A549 (cell line): ENCODE measurements around the gene DHRS7C. TPM values are rescaled to one million over a fixed set of nuclear protein-coding genes. Genes with fewer than 3 reads are reported as not detected.

Experiments
- ATAC-seq, 2 experiments: fragments of 200-7000 bp in 1 of 2; fragments of >200 bp in 1 of 2; cut with Nextera tagmentation in 1 of 2; cut with Tn5 transposase in 1 of 2; 3 replicates each; pipeline versions ENCODE4 v1.8.0 to v1.9.1; 2018 to 2020; ENCODE audit warnings: mild to moderate bottlenecking in 1 of 2, moderate library complexity in 1 of 2
- CTCF ChIA-PET: fragments of 300-600 bp; sonication (Branson Sonifier 250); formaldehyde crosslinking; extraction: SDS; loops from one replicate; lab custom pipeline; 2021; ENCODE audit warnings: antibody characterized with exemption, inconsistent platforms; lab: Yijun Ruan, JAX
- POLR2A ChIA-PET: fragments of 350-600 bp; formaldehyde crosslinking; extraction: SDS; loops from one replicate; lab custom pipeline; 2021; ENCODE audit warnings: antibody characterized with exemption, inconsistent platforms; lab: Yijun Ruan, JAX
- DNase-seq, 2 experiments: peaks; one replicate each; pipeline versions ENCODE4 v3.0.0 to v3.0.0-alpha.2; 2011 to 2016; ENCODE audit warnings: low read depth in 1 of 2, low spot score in 1 of 2
- FAIRE-seq: peaks from 2 replicates; lab custom pipeline; 2011; peaks lifted over from hg19 to GRCh38; lab: Jason Lieb, UNC
- H3K27ac ChIP-seq, 2 experiments: fragments of >200 bp; sonication (Bioruptor Twin); formaldehyde crosslinking; 3 replicates each; pipeline ENCODE4 v1.5.1; 2016 to 2017
- H3K4me1 ChIP-seq: fragments of >200 bp; sonication (Bioruptor Twin); formaldehyde crosslinking; 3 replicates; pipeline ENCODE4 v1.6.1; 2016
- H3K4me2 ChIP-seq: fragments of >200 bp; sonication (Bioruptor Twin); formaldehyde crosslinking; 3 replicates; pipeline ENCODE4 v1.6.1; 2016
- H3K4me3 ChIP-seq: fragments of >200 bp; sonication (Bioruptor Twin); formaldehyde crosslinking; 3 replicates; pipeline ENCODE4 v1.5.1; 2016
- H3K9me3 ChIP-seq: fragments of >200 bp; sonication (Bioruptor Twin); formaldehyde crosslinking; 3 replicates; pipeline ENCODE4 v1.6.1; 2016
- BHLHE40 ChIP-seq: IDR thresholded peaks from 2 replicates; pipeline ENCODE4 v1.6.1; 2012; ENCODE audit warnings: low read depth, low read length, inconsistent platforms
- CEBPB ChIP-seq, 2 experiments: fragments of >200 bp in 1 of 2; sonication (Bioruptor Twin) in 1 of 2; formaldehyde crosslinking in 1 of 2; IDR thresholded peaks; 2 replicates each; pipeline ENCODE4 v1.6.1; 2012 to 2016
- CHD2 ChIP-seq: fragments of 150-350 bp; IDR thresholded peaks from 2 replicates; pipeline ENCODE4 v1.6.1; 2014; ENCODE audit warnings: low read length; ENCODE audit not compliant: partially characterized antibody
- EP300 ChIP-seq, 2 experiments: fragments of >200 bp; sonication (Bioruptor Twin); formaldehyde crosslinking; IDR thresholded peaks; 2 replicates in 1 of 2; 3 replicates in 1 of 2; pipeline ENCODE4 v1.6.1; 2016 to 2017
- HEYL ChIP-seq: fragments of 250-450 bp; sonication (Bioruptor Pico); IDR thresholded peaks from 2 replicates; pipeline ENCODE4 v1.8.0; 2021; ENCODE audit warnings: mild to moderate bottlenecking, moderate library complexity
- JUNB ChIP-seq: fragments of >200 bp; sonication (Bioruptor Twin); formaldehyde crosslinking; IDR thresholded peaks from 2 replicates; pipeline ENCODE4 v1.6.1; 2016
- KDM1A ChIP-seq: fragments of 200-600 bp; sonication (generic); IDR thresholded peaks from 2 replicates; pipeline ENCODE4 v1.6.1; 2016; ENCODE audit warnings: low read depth, mild to moderate bottlenecking
- MAX ChIP-seq: IDR thresholded peaks from 2 replicates; pipeline ENCODE4 v1.6.1; 2012
- NFE2L2 ChIP-seq: fragments of 150-350 bp; conservative IDR thresholded peaks from 2 replicates; pipeline ENCODE4 v1.6.1; 2014; ENCODE audit warnings: low read length
- POLR2A ChIP-seq: IDR thresholded peaks from 2 replicates; pipeline ENCODE4 v1.6.1; 2012; ENCODE audit warnings: mild to moderate bottlenecking, low read length
- RAD21 ChIP-seq, 2 experiments: fragments of >200 bp in 1 of 2; sonication (Bioruptor Twin) in 1 of 2; formaldehyde crosslinking in 1 of 2; IDR thresholded peaks in 1 of 2; conservative IDR thresholded peaks in 1 of 2; 2 replicates in 1 of 2; 3 replicates in 1 of 2; pipeline ENCODE4 v1.6.1; 2012 to 2018; ENCODE audit warnings: inconsistent platforms in 1 of 2
- SMC3 ChIP-seq: fragments of >200 bp; sonication (Bioruptor Twin); formaldehyde crosslinking; IDR thresholded peaks from 3 replicates; pipeline ENCODE4 v1.6.1; 2018; ENCODE audit warnings: inconsistent platforms
- WGBS: methylation state at CpG from one replicate; pipeline ENCODE4 v1.1.6; 2017; ENCODE audit errors: missing lambda C conversion rate; 5-methylcytosine and 5-hydroxymethylcytosine counted together
- polyA plus RNA-seq, 4 experiments: library from polyadenylated mRNA; depleted of rRNA in 3 of 4; stranded (reverse); fragments of >200 nt; fragmentation: RNase III in 1 of 4; extraction: RNeasy Plus Mini Kit Qiagen cat#74134 plus additional on column Dnase treatment in 1 of 4; gene quantifications; 2 replicates in 3 of 4; 3 replicates in 1 of 4; pipeline ENCODE4 v1.2.3, GENCODE V29; 2011 to 2017
- TF ChIP-seq, protein P1 (sequence below): IDR thresholded peaks from 2 replicates; pipeline ENCODE4 v1.6.1; 2012; ENCODE audit warnings: low read depth, borderline replicate concordance
- TF ChIP-seq, protein P2 (sequence below): fragments of >200 bp; sonication (Bioruptor Twin); formaldehyde crosslinking; IDR thresholded peaks from 2 replicates; pipeline ENCODE4 v1.6.1; 2016

The DHRS7C gene
- polyA plus RNA-seq, 2 of the 4 experiments (the other 2 are of a cell fraction): not detected

DNA sequence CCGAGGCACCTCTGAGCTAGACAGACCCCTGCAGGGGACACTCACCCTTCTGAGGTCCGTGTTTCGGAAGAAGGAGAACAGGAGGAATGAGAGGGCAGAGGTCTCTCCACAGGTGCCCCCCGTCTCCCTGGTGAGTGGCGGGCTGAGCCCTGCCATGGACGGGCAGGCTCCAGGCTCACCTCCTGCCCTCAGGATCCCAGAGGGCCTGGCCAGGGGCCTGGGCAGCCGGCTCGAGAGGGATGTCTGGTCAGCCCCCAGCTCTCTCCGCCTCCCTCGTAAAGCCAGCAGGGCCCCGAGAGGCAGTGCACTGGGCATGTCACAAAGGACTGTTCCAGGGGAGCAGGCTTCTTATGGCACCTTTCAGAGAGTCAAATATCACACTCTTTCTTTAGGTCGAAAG is 62.8 kb downstream of the DHRS7C start:
- WGBS: 63% methylated on average over 11 of the region's 12 CpGs
- no peak for TF ChIP-seq RAD21 (conservative IDR thresholded peaks at IDR 0.05 in 1 of 2, IDR thresholded peaks at IDR 0.05 in 1 of 2)
- no peaks in the 10 kb centered on the region for H3K9me3 ChIP-seq
- POLR2A ChIA-PET: no interaction called here
- peak overlapping the region in 1 of 2 experiments; percentile 40; a peak in 4 of 6 replicates for H3K27ac ChIP-seq
- no peak overlapping the region for H3K4me2 ChIP-seq
- CTCF ChIA-PET: interaction anchor here (0.6 to 19.0 kb wide), 67 partner anchors 8 to 888 kb away, joined by 3 to 344 read pairs (median 4); no protein-coding TSS in a partner anchor
- no peak overlapping the region for H3K4me3 ChIP-seq
- DNase-seq (no peak), FAIRE-seq (no peak), ATAC-seq (peak; percentile 21 to 35; a peak in 3 of 6 replicates)
- H3K4me1 ChIP-seq: peaks cover 13% of the 10 kb centered on the region

DNA sequence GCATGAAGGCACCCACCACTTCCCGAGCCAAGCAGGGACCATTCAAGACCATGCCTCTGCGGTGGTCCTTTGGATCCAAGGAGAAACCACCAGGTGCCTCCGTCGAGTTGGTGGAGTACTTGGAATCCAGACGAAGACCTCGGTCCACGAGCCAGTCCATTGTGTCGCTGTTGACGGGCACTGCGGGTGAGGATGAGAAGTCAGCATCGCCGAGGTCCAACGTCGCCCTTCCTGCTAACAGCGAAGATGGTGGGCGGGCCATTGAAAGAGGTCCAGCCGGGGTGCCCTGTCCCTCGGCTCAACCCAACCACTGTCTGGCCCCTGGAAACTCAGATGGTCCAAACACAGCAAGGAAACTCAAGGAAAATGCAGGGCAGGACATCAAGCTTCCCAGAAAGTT is 63.4 kb downstream of the DHRS7C start:
- ATAC-seq (no peak), DNase-seq (no peak), FAIRE-seq (no peak)
- WGBS: 93% methylated on average over 18 of the region's 18 CpGs
- Histone ChIP-seq H3K9me3 (no peaks in the 10 kb centered on the region), H3K4me2 (no peak overlapping the region), H3K27ac (no peak overlapping the region; a peak in 1 of 6 replicates), H3K4me3 (no peak overlapping the region), H3K4me1 (peaks cover 13% of the 10 kb centered on the region)
- no peak for TF ChIP-seq CHD2
- no peak for TF ChIP-seq BHLHE40
- no peak for TF ChIP-seq EP300 (IDR thresholded peaks at IDR 0.05)
- TF ChIP-seq HEYL (CRISPR knock-in tag): no peak
- TF ChIP-seq NFE2L2: no peak
- TF ChIP-seq, protein P1, sequence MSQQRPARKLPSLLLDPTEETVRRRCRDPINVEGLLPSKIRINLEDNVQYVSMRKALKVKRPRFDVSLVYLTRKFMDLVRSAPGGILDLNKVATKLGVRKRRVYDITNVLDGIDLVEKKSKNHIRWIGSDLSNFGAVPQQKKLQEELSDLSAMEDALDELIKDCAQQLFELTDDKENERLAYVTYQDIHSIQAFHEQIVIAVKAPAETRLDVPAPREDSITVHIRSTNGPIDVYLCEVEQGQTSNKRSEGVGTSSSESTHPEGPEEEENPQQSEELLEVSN: no peak
- TF ChIP-seq JUNB: no peak
- TF ChIP-seq, protein P2, sequence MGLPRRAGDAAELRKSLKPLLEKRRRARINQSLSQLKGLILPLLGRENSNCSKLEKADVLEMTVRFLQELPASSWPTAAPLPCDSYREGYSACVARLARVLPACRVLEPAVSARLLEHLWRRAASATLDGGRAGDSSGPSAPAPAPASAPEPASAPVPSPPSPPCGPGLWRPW: no peak
- TF ChIP-seq CEBPB (IDR thresholded peaks at IDR 0.05): no peak
- TF ChIP-seq POLR2A: no peak
- no peak for TF ChIP-seq KDM1A
- ChIA-PET CTCF (interaction anchor here (0.6 to 19.0 kb wide), 46 partner anchors 9 to 889 kb away, joined by 3 to 344 read pairs (median 6); no protein-coding TSS in a partner anchor), POLR2A (no interaction called here)

DNA sequence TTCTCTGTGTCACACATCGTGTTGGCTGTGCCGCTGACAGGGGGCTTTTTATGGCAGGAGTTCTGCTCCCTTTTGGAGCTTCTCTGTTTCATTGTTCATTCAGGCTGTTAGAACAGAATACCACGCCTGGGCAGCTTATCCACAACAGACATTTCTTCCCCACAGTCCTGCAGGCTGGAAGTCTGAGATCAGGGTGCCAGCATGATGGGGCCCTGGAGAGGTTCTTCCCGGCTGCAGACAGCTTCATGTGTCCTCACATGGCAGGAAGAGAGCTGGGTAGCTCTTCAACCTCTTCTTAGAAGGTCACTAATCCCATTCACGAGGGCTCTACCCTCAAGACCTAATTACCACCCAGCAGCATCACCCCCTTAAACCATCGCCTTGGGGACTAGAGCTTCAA is 65.1 kb downstream of the DHRS7C start:
- Histone ChIP-seq H3K4me1 (peaks cover 13% of the 10 kb centered on the region), H3K9me3 (no peaks in the 10 kb centered on the region), H3K4me2 (no peak overlapping the region), H3K4me3 (no peak overlapping the region), H3K27ac (no peak overlapping the region)
- FAIRE-seq (no peak), ATAC-seq (no peak), DNase-seq (no peak)
- POLR2A ChIA-PET: no interaction called here
- TF ChIP-seq MAX: no peak
- no peak for TF ChIP-seq SMC3
- 63% methylated on average over 6 of the region's 6 CpGs for WGBS
- CTCF ChIA-PET: interaction anchor here (0.6 to 19.0 kb wide), 19 partner anchors 10 to 256 kb away, joined by 3 to 344 read pairs (median 4); partner anchors contain the start of genes CFAP52 and USP43

- ChIA-PET POLR2A (no interaction called here), CTCF (interaction anchor here (0.9 to 19.0 kb wide), 14 partner anchors 9 to 257 kb away, joined by 3 to 344 read pairs (median 6); partner anchors contain the start of genes CFAP52 and USP43)
- H3K9me3 ChIP-seq: no peaks in the 10 kb centered on the region
- H3K4me1 ChIP-seq: peaks cover 13% of the 10 kb centered on the region
- H3K4me2 ChIP-seq: no peak overlapping the region
- FAIRE-seq (no peak), ATAC-seq (0 out of 6 replicates have a peak, but pooled peaks have one; percentile 12 to 22), DNase-seq (peak in 1 of 2 experiments; percentile 19)
- 81% methylated on average over 9 of the region's 9 CpGs for WGBS
- peak in 1 of 2 experiments; percentile 27; a peak in 3 of 5 replicates for TF ChIP-seq RAD21 (conservative IDR thresholded peaks at IDR 0.05 in 1 of 2, IDR thresholded peaks at IDR 0.05 in 1 of 2)
- TF ChIP-seq HEYL (CRISPR knock-in tag): no peak
- H3K27ac ChIP-seq: no peak overlapping the region
- H3K4me3 ChIP-seq: no peak overlapping the region
Measured at GRCh38 chr17:9725575-9725974, 65.8 kb downstream of the DHRS7C start.

Other genes starting within 250 kb of the DHRS7C start
- 155 and 168 TPM in 2 replicates for gene STX8, start 215.8 kb downstream of the DHRS7C start, polyA plus RNA-seq (2011; rRNA removed)
- 90.6 to 98.5 TPM (median 93.6 TPM) in 3 replicates for gene STX8, start 215.8 kb downstream of the DHRS7C start, polyA plus RNA-seq (2017; fragmentation: RNase III; extraction: RNeasy Plus Mini Kit Qiagen cat#74134 plus additional on column Dnase treatment)
- 0.07 and 0.23 TPM in 2 replicates for gene CFAP52, start 214.9 kb downstream of the DHRS7C start, polyA plus RNA-seq (2011; rRNA removed)
- 0.05 to 0.17 TPM in 2 of 3 replicates, not detected in the other for gene CFAP52, start 214.9 kb downstream of the DHRS7C start, polyA plus RNA-seq (2017; fragmentation: RNase III; extraction: RNeasy Plus Mini Kit Qiagen cat#74134 plus additional on column Dnase treatment)
- gene USP43, start 146.1 kb downstream of the DHRS7C start, polyA plus RNA-seq (2011; rRNA removed): 3.4 and 4.9 TPM in 2 replicates
- gene USP43, start 146.1 kb downstream of the DHRS7C start, polyA plus RNA-seq (2017; fragmentation: RNase III; extraction: RNeasy Plus Mini Kit Qiagen cat#74134 plus additional on column Dnase treatment): 3.8 to 4.9 TPM (median 4.0 TPM) in 3 replicates
- not detected in 2 replicates for gene GSG1L2, start 30.5 kb upstream of the DHRS7C start, polyA plus RNA-seq (2011; rRNA removed)
- not detected in 3 replicates for gene GSG1L2, start 30.5 kb upstream of the DHRS7C start, polyA plus RNA-seq (2017; fragmentation: RNase III; extraction: RNeasy Plus Mini Kit Qiagen cat#74134 plus additional on column Dnase treatment)
- gene GLP2R, start 34.3 kb upstream of the DHRS7C start, polyA plus RNA-seq (2011; rRNA removed): 48.7 and 76.4 TPM in 2 replicates
- gene GLP2R, start 34.3 kb upstream of the DHRS7C start, polyA plus RNA-seq (2017; fragmentation: RNase III; extraction: RNeasy Plus Mini Kit Qiagen cat#74134 plus additional on column Dnase treatment): 23.6 to 34.1 TPM (median 27.9 TPM) in 3 replicates
- gene RCVRN, start 113.7 kb upstream of the DHRS7C start, polyA plus RNA-seq (2011; rRNA removed): not detected in 2 replicates
- not detected in 3 replicates for gene RCVRN, start 113.7 kb upstream of the DHRS7C start, polyA plus RNA-seq (2017; fragmentation: RNase III; extraction: RNeasy Plus Mini Kit Qiagen cat#74134 plus additional on column Dnase treatment)